ENCODE results near the gene ASB10. TPM values are rescaled to one million over a fixed set of nuclear protein-coding genes. Genes with fewer than 3 reads are reported as not detected.
A peak's percentile ranks its signal among the peaks of the same experiment; 100 is the strongest.

Gene ASB10
- total and polyA plus RNA-seq, 8 donors = 0.05 TPM; not detected in 7

- Histone ChIP-seq H3K4me1 (peaks cover 0 to 10% (median 0%) of the 10 kb centered on the region in 4 donors), H3K4me3 (no peak overlapping the region), H3K9me3 (no peaks in the 10 kb centered on the region), H3K27me3 (no peaks in the 10 kb centered on the region), H3K27ac (no peak overlapping the region), H3K36me3 (peaks cover 36 to 100% (median 99%) of the 10 kb centered on the region in 4 donors)
- TF ChIP-seq EP300 (IDR thresholded peaks at IDR 0.05) (no peak), POLR2A (IDR thresholded peaks at IDR 0.05) (no peak), POLR2AphosphoS5 (IDR thresholded peaks at IDR 0.05) (no peak)
- peak in 1 of 2 donors; percentile 14 for DNase-seq
- 91 to 94% (median 92%) methylated on average over 9 of the region's 9 CpGs for WGBS, 5 donors
- intact Hi-C loops (cut with DNase I; ENCODE audit: low total_unique reads) = no loop called here
Observed at GRCh38 chr7:151139791-151140190, 47.3 kb downstream of the ASB10 start.

- DNase-seq = peak in 1 of 2 donors; percentile 23
- Histone ChIP-seq H3K4me1 (peaks cover 0 to 10% (median 0%) of the 10 kb centered on the region in 4 donors), H3K4me3 (no peak overlapping the region), H3K9me3 (no peaks in the 10 kb centered on the region), H3K27me3 (no peaks in the 10 kb centered on the region), H3K36me3 (peaks cover 40 to 100% (median 99%) of the 10 kb centered on the region in 4 donors), H3K27ac (no peak overlapping the region)
- TF ChIP-seq POLR2A (IDR thresholded peaks at IDR 0.05) (no peak), POLR2AphosphoS5 (IDR thresholded peaks at IDR 0.05) (no peak)
- 81 to 89% (median 86%) methylated on average over 16 to 18 of the region's 18 CpGs for WGBS, 5 donors
- intact Hi-C loops (cut with DNase I; ENCODE audit: low total_unique reads) = no loop called here
Observed at GRCh38 chr7:151139071-151139790, 47.8 kb downstream of the ASB10 start.

- Histone ChIP-seq H3K4me1 (peaks cover 0 to 10% (median 0%) of the 10 kb centered on the region in 4 donors), H3K27ac (no peak overlapping the region), H3K9me3 (no peaks in the 10 kb centered on the region), H3K36me3 (peaks cover 38 to 100% (median 99%) of the 10 kb centered on the region in 4 donors), H3K27me3 (no peaks in the 10 kb centered on the region), H3K4me3 (no peak overlapping the region)
- WGBS, 5 donors = 86 to 93% (median 89%) methylated on average over 25 to 30 of the region's 30 CpGs
- no peak for TF ChIP-seq POLR2AphosphoS5 (IDR thresholded peaks at IDR 0.05)
- TF ChIP-seq EP300 (IDR thresholded peaks at IDR 0.05) = no peak
- TF ChIP-seq CTCF (IDR thresholded peaks at IDR 0.05) = no peak
- TF ChIP-seq POLR2A (IDR thresholded peaks at IDR 0.05) = no peak
- intact Hi-C loops (cut with DNase I; ENCODE audit: low total_unique reads) = no loop called here
- DNase-seq = peak in 1 of 2 donors; percentile 9
Observed at GRCh38 chr7:151138153-151138851, 48.7 kb downstream of the ASB10 start.

- Histone ChIP-seq H3K27ac (no peak overlapping the region), H3K27me3 (no peaks in the 10 kb centered on the region), H3K4me1 (peaks cover 0 to 7% (median 0%) of the 10 kb centered on the region in 4 donors), H3K36me3 (peaks cover 37 to 100% (median 99%) of the 10 kb centered on the region in 4 donors), H3K9me3 (no peaks in the 10 kb centered on the region), H3K4me3 (no peak overlapping the region)
- intact Hi-C loops (cut with DNase I; ENCODE audit: low total_unique reads) = no loop called here
- peak in 1 of 2 donors; percentile 2 for DNase-seq
- WGBS, 5 donors = 86 to 92% (median 91%) methylated on average over 7 to 11 of the region's 11 CpGs
- TF ChIP-seq POLR2A (IDR thresholded peaks at IDR 0.05) (no peak), POLR2AphosphoS5 (IDR thresholded peaks at IDR 0.05) (no peak), CTCF (IDR thresholded peaks at IDR 0.05) (no peak), EP300 (IDR thresholded peaks at IDR 0.05) (no peak)
Observed at GRCh38 chr7:151137791-151138152, 49.3 kb downstream of the ASB10 start.

DNA sequence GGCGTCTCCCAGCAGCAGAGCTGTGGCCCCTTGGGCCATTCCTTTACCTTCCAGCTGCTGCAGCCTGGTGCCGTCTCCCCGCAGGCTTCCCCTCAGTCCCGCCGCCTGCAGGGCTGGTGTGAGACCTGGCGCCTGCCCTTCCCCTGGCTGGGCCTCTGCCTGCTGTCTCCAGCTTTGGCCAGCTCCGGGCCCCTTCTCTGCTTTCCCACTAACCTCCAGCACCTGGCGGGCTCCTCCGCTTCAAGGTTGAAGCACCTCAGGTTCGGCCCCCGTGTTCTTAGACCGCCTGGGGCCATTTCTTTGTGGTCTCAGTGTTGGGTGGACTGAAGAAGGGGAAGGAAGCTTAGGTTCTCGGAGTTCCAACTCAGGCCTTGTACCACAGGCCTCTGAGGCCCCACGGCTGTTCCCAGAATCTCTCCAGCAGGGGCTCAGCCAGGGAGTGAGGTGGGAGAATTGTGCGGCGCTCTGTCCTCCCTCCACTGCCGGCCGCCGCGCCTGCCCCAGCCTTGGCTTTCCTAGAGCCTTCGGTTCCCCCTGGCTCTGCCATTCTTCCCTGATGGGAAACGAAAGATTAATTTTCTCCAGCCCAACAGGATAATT lies 49.9 kb downstream of the ASB10 start:
- peaks cover 35 to 100% (median 99%) of the 10 kb centered on the region in 4 donors for H3K36me3 ChIP-seq
- peaks cover 0 to 1% (median 0%) of the 10 kb centered on the region in 4 donors for H3K4me1 ChIP-seq
- no peak overlapping the region for H3K27ac ChIP-seq
- WGBS, 5 donors = 87 to 94% (median 89%) methylated on average over 17 to 22 of the region's 22 CpGs
- no peaks in the 10 kb centered on the region for H3K9me3 ChIP-seq
- H3K4me3 ChIP-seq = no peak overlapping the region
- H3K27me3 ChIP-seq = no peaks in the 10 kb centered on the region
- intact Hi-C loops (cut with DNase I; ENCODE audit: low total_unique reads) = no loop called here
- no peak for TF ChIP-seq POLR2A (IDR thresholded peaks at IDR 0.05)
- no peak for TF ChIP-seq POLR2AphosphoS5 (IDR thresholded peaks at IDR 0.05)
- no peak for TF ChIP-seq CTCF (IDR thresholded peaks at IDR 0.05)
- no peak for TF ChIP-seq EP300 (IDR thresholded peaks at IDR 0.05)
- DNase-seq = peak in 1 of 2 donors; percentile 18
